Thyroid gland (tissue), 4 donors: ENCODE data around the gene NEK2. TPM values are rescaled to one million over a fixed set of nuclear protein-coding genes. Genes with fewer than 3 reads are reported as not detected.

ENCODE experiments used
- DNase-seq, 2 donors: peaks; one replicate each; pipeline ENCODE4 v3.0.0-alpha.2; 2019
- H3K27ac ChIP-seq, 3 donors: fragments of 200-600 bp; sonication (generic); 1 replicate in 2 of 3; 2 replicates in 1 of 3; pipeline ENCODE4 v1.5.1; 2016 to 2019; ENCODE audit warnings: mild to moderate bottlenecking in 1 of 3, moderate library complexity in 1 of 3
- H3K27me3 ChIP-seq: fragments of 200-600 bp; sonication (generic); one replicate; pipeline ENCODE4 v1.5.1; 2019
- H3K36me3 ChIP-seq, 2 donors: fragments of 200-600 bp; sonication (generic); one replicate each; pipeline ENCODE4 v1.5.1; 2016 to 2019
- H3K4me1 ChIP-seq, 2 donors: fragments of 200-600 bp; sonication (generic); one replicate each; pipeline ENCODE4 v1.5.1; 2017 to 2019
- H3K4me3 ChIP-seq, 3 donors: fragments of 200-600 bp; sonication (generic); replicated peaks in 1 of 3; 1 replicate in 2 of 3; 2 replicates in 1 of 3; pipeline ENCODE4 v1.5.1; 2016; ENCODE audit warnings: mild to moderate bottlenecking in 1 of 3
- H3K9me3 ChIP-seq: fragments of 200-600 bp; sonication (generic); one replicate; pipeline ENCODE4 v1.5.1; 2017
- POLR2A ChIP-seq, 2 donors: fragments of 450-650 bp; IDR thresholded peaks; one replicate each; pipeline ENCODE4 v1.6.1; 2017; ENCODE audit warnings: antibody characterized with exemption in 2 of 2, mild to moderate bottlenecking in 2 of 2, moderate library complexity in 1 of 2
- WGBS, 2 donors: methylation state at CpG; one replicate each; pipeline ENCODE4 v1.1.5; 2017; 5-methylcytosine and 5-hydroxymethylcytosine counted together
- intact Hi-C: fragments of 100-400 bp; cut with DNase I; formaldehyde crosslinking; loops from one replicate; pipeline ENCODE4 v1.15.1; 2023
- total RNA-seq, 4 donors: library from RNA; depleted of rRNA; stranded (reverse); fragments of >200 nt; gene quantifications; one replicate each; pipeline ENCODE4 v1.2.3, GENCODE V29; 2016
- TF ChIP-seq, protein P1 (sequence below), 6 experiments: fragments of 200-600 bp in 3 of 6; fragments of 450-650 bp in 3 of 6; sonication (generic) in 3 of 6; IDR thresholded peaks; one replicate each; pipeline ENCODE4 v1.5.1; 2016 to 2019; ENCODE audit warnings: antibody characterized with exemption in 6 of 6, mild to moderate bottlenecking in 2 of 6, inconsistent platforms in 1 of 6, moderate library complexity in 1 of 6

NEK2 gene
- total RNA-seq, 4 donors from 2014 or later, result 0.11 to 2.4 (median 0.40) TPM; not detected in 1

DNA sequence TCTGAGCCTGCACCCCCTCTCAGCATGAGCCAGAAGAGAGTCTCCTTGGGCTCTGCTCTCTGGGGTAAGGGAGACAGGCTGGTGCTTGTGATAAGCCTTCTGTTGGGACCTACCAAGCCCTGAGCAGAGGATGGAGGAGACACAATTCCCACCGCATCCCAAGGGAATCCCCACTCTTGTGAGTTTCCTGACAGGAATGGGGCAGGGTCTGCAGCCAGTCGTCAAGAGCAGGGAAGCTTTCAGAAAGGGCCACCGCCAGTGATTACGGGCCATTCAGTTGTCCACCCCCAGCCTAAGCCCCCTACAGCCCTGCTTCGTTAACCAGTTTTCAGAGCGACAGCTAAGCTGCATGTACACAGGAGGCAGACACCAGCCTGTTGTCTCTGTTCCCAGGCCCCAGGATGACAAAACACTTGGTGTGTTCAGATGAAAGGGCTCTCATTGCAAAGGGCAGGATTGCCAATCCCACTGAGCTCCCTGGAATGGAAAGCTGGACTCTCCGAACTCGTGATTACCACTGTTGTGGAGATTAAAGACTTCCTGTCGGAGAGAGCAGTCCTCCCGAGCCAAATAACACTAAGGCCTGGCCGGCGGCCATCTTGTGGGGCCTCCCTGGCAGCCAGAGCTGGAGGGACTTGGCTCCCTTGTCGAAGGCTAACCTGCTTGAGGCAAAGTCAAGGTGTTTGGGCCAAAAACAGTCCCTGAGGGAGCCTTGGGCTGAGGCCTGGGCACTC lies 59.0 kb downstream of the NEK2 start:
- no peak overlapping the region for H3K27ac ChIP-seq
- H3K4me3 ChIP-seq, result no peak overlapping the region
- H3K4me1 ChIP-seq, result peaks cover 6 to 11% of the 10 kb centered on the region in 2 donors
- TF ChIP-seq, protein P1, sequence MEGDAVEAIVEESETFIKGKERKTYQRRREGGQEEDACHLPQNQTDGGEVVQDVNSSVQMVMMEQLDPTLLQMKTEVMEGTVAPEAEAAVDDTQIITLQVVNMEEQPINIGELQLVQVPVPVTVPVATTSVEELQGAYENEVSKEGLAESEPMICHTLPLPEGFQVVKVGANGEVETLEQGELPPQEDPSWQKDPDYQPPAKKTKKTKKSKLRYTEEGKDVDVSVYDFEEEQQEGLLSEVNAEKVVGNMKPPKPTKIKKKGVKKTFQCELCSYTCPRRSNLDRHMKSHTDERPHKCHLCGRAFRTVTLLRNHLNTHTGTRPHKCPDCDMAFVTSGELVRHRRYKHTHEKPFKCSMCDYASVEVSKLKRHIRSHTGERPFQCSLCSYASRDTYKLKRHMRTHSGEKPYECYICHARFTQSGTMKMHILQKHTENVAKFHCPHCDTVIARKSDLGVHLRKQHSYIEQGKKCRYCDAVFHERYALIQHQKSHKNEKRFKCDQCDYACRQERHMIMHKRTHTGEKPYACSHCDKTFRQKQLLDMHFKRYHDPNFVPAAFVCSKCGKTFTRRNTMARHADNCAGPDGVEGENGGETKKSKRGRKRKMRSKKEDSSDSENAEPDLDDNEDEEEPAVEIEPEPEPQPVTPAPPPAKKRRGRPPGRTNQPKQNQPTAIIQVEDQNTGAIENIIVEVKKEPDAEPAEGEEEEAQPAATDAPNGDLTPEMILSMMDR (IDR thresholded peaks at IDR 0.05), result no peak
- TF ChIP-seq POLR2A (IDR thresholded peaks at IDR 0.05), result no peak
- no peaks in the 10 kb centered on the region for H3K9me3 ChIP-seq
- DNase-seq, result no peak
- intact Hi-C loops, result no loop called here
- no peaks in the 10 kb centered on the region for H3K27me3 ChIP-seq
- H3K36me3 ChIP-seq, result no peaks in the 10 kb centered on the region
- WGBS, 2 donors, result 76 to 83% methylated on average over 9 to 13 of the region's 13 CpGs

DNA sequence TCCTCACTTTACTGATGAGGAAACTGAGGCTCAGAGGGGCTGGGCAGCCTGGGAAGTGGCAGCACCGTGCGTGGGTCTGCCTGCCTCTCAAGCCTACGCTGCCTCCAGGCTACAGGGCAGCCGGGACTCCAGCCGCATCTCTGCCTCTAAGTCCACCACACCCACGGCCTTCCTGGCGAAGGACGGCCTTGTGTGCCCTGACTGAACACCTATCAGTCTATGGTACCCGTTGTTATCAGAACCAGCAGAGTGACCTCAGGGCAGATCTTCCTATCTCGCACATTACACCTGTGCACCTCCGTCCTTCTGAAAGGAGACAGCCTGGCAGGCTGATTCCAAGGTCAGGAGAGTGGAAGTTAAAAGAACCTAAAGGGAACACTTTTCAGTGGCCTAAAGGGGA lies 60.8 kb downstream of the NEK2 start:
- no peak for DNase-seq
- peaks cover 13 to 18% of the 10 kb centered on the region in 2 donors for H3K4me1 ChIP-seq
- no peaks in the 10 kb centered on the region for H3K36me3 ChIP-seq
- H3K4me3 ChIP-seq, result no peak overlapping the region
- 89 to 90% methylated on average over 11 of the region's 11 CpGs for WGBS, 2 donors
- no peaks in the 10 kb centered on the region for H3K9me3 ChIP-seq
- no peak for TF ChIP-seq POLR2A (IDR thresholded peaks at IDR 0.05)
- TF ChIP-seq, protein P1 (IDR thresholded peaks at IDR 0.05), result no peak
- intact Hi-C loops, result no loop called here
- H3K27me3 ChIP-seq, result no peaks in the 10 kb centered on the region
- H3K27ac ChIP-seq, result no peak overlapping the region

DNA sequence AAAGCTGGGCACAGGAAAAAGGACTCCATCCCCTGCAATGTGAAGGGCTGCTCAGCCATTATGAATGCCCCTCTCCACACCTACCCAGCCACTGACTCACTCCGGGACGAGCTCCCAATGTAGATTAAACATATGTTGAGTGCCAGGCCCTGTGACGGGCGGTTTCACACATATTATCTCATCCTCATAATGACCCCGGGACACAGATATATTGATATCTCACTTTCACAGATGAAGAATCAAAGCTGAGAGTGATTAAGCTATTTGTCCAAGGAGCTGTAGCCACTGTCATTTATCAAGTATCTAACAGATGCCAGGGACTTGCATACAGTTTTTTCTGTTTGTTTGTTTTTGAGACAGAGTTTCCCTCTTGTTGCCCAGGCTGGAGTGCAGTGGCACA lies 61.5 kb downstream of the NEK2 start:
- peaks cover 13 to 18% of the 10 kb centered on the region in 2 donors for H3K4me1 ChIP-seq
- no peak for TF ChIP-seq POLR2A (IDR thresholded peaks at IDR 0.05)
- TF ChIP-seq, protein P1 (IDR thresholded peaks at IDR 0.05), result no peak
- intact Hi-C loops, result no loop called here
- H3K4me3 ChIP-seq, result no peak overlapping the region
- no peak for DNase-seq
- WGBS, 2 donors, result 91 to 94% methylated on average over 5 of the region's 5 CpGs
- H3K9me3 ChIP-seq, result no peaks in the 10 kb centered on the region
- no peak overlapping the region for H3K27ac ChIP-seq
- no peaks in the 10 kb centered on the region for H3K36me3 ChIP-seq
- H3K27me3 ChIP-seq, result no peaks in the 10 kb centered on the region

DNA sequence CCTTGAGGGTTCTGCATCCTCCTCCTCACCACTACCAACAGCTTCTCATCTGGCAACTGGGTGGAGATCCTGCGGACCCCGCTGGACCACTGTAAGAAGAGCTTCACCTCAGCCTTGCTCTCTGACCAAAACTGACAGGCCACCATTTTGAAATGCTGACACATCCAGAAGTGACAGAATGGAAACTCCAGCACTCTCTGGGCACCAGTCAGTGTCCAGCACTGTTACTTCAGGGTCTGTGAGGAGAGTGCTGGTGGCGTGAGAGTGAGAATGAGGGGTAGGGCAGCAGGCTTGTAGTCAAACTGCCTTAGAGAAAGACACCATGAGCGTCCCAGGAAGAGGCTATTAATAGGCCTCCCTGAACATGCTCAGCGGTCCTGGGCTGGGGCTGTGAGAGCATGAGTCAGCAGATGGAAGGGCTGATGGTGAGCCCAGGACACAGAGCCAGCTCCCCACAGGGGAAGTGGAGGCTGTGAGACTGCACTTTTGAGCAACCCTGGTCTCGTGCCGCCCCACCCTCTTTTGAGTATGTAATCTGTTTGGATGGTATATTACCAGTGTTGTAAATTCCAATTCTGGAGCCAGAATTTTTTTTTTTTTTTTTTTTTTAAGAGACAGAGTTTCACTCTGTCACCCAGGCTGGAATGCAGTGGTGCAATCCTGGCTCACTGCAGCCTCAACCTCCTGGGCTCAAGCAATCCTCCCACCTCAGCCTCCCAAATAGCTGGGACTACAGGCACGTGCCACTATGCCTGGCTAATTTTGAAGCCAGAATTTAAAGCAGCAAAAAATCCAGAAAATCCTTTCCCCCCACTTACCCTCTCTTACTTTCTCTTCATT lies 62.1 kb downstream of the NEK2 start:
- DNase-seq, result peak; percentile 56
- Histone ChIP-seq H3K4me1 (peaks cover 13 to 18% of the 10 kb centered on the region in 2 donors), H3K9me3 (no peaks in the 10 kb centered on the region), H3K27ac (peak overlapping the region in 1 of 3 donors; percentile 52), H3K36me3 (no peaks in the 10 kb centered on the region), H3K4me3 (no peak overlapping the region), H3K27me3 (no peaks in the 10 kb centered on the region)
- WGBS, 2 donors, result 78 to 85% methylated on average over 8 of the region's 8 CpGs
- TF ChIP-seq, protein P1 (IDR thresholded peaks at IDR 0.05), result no peak
- TF ChIP-seq POLR2A (IDR thresholded peaks at IDR 0.05), result no peak
- intact Hi-C loops, result no loop called here

DNA sequence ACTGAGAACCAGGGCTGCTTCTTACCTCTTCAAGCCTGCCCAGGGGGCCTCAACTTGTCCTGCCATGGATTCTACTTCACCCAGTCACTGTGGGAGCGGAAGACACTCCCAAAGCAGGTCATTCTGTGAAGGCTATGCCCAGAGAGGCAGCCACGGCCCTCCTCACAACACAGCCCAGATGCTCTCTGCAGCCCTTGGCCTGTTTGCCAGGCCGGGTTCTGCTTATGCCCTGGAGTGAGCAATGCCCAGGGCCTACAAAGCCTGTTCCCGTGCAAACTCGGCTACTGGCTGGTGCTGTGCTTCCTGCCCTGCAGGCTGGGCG lies 62.7 kb downstream of the NEK2 start:
- DNase-seq, result no peak
- peak overlapping the region in 1 of 3 donors; percentile 52 for H3K27ac ChIP-seq
- no peaks in the 10 kb centered on the region for H3K36me3 ChIP-seq
- intact Hi-C loops, result no loop called here
- no peak for TF ChIP-seq POLR2A (IDR thresholded peaks at IDR 0.05)
- TF ChIP-seq, protein P1 (IDR thresholded peaks at IDR 0.05), result no peak
- peaks cover 13 to 18% of the 10 kb centered on the region in 2 donors for H3K4me1 ChIP-seq
- no peaks in the 10 kb centered on the region for H3K9me3 ChIP-seq
- H3K4me3 ChIP-seq, result no peak overlapping the region
- no peaks in the 10 kb centered on the region for H3K27me3 ChIP-seq
- WGBS, 2 donors, result 100% methylated on average over 3 to 6 of the region's 6 CpGs
